SH-SY5Y (cell line): Measurements from ENCODE around the gene ABCF3.
A peak's percentile ranks its signal among the peaks of the same experiment; 100 is the strongest.

ENCODE experiments used
- GATA2 ChIP-seq: IDR thresholded peaks from 2 replicates; pipeline ENCODE4 v1.6.1; 2011; ENCODE audit warnings: mild to moderate bottlenecking, low read depth, low read length
- GATA3 ChIP-seq: IDR thresholded peaks from 2 replicates; pipeline ENCODE4 v1.6.1; 2011; ENCODE audit warnings: low read depth, mild to moderate bottlenecking, low read length, moderate library complexity

The ABCF3 gene

GRCh38 chr3:184193991-184194539 lies 8.1 kb downstream of the ABCF3 start:
- TF ChIP-seq GATA2 (no peak), GATA3 (no peak)

- no peak for TF ChIP-seq GATA3
- TF ChIP-seq GATA2, result no peak
These were observed 10.5 kb downstream of the ABCF3 start for GRCh38 chr3:184196536-184196935.

- TF ChIP-seq GATA3, result no peak
- TF ChIP-seq GATA2, result no peak
These were observed 12.5 kb downstream of the ABCF3 start for GRCh38 chr3:184198509-184198908.

- TF ChIP-seq GATA3 (no peak), GATA2 (no peak)
These were observed 14.8 kb downstream of the ABCF3 start for GRCh38 chr3:184200825-184201224.

GRCh38 chr3:184203526-184203925 lies 17.5 kb downstream of the ABCF3 start:
- TF ChIP-seq GATA2 (no peak), GATA3 (no peak)

GRCh38 chr3:184209146-184209923 lies 23.3 kb downstream of the ABCF3 start:
- TF ChIP-seq GATA2 (no peak), GATA3 (no peak)

- TF ChIP-seq GATA2, result peak; percentile 99
- peak; percentile 100 for TF ChIP-seq GATA3
These were observed 25.3 kb downstream of the ABCF3 start for GRCh38 chr3:184211297-184211696.

- TF ChIP-seq GATA3, result 0 out of 2 replicates have a peak, but pooled peaks have one; percentile 7
- TF ChIP-seq GATA2, result no peak
These were observed 25.7 kb downstream of the ABCF3 start for GRCh38 chr3:184211718-184212117.

- no peak for TF ChIP-seq GATA2
- no peak for TF ChIP-seq GATA3
These were observed 32.8 kb downstream of the ABCF3 start for GRCh38 chr3:184218814-184219213.

GRCh38 chr3:184222521-184222920 lies 36.5 kb downstream of the ABCF3 start:
- TF ChIP-seq GATA3 (no peak), GATA2 (no peak)

GRCh38 chr3:184223946-184224345 lies 37.9 kb downstream of the ABCF3 start:
- no peak for TF ChIP-seq GATA3
- no peak for TF ChIP-seq GATA2

- TF ChIP-seq GATA2, result no peak
- TF ChIP-seq GATA3, result no peak
These were observed 41.5 kb downstream of the ABCF3 start for GRCh38 chr3:184227481-184227935.

- TF ChIP-seq GATA3, result no peak
These were observed 42.6 kb downstream of the ABCF3 start for GRCh38 chr3:184228376-184229137.

- no peak for TF ChIP-seq GATA3
- TF ChIP-seq GATA2, result no peak
These were observed 43.5 kb downstream of the ABCF3 start, which contains the start of gene VWA5B2 for GRCh38 chr3:184229394-184230080. Gene VWA5B2 (plus strand): TSS chr3:184229585. CDS start chr3:184230529, 944 bp downstream.
